Measurements from ENCODE around the gene SMURF2.

Gene SMURF2

DNA sequence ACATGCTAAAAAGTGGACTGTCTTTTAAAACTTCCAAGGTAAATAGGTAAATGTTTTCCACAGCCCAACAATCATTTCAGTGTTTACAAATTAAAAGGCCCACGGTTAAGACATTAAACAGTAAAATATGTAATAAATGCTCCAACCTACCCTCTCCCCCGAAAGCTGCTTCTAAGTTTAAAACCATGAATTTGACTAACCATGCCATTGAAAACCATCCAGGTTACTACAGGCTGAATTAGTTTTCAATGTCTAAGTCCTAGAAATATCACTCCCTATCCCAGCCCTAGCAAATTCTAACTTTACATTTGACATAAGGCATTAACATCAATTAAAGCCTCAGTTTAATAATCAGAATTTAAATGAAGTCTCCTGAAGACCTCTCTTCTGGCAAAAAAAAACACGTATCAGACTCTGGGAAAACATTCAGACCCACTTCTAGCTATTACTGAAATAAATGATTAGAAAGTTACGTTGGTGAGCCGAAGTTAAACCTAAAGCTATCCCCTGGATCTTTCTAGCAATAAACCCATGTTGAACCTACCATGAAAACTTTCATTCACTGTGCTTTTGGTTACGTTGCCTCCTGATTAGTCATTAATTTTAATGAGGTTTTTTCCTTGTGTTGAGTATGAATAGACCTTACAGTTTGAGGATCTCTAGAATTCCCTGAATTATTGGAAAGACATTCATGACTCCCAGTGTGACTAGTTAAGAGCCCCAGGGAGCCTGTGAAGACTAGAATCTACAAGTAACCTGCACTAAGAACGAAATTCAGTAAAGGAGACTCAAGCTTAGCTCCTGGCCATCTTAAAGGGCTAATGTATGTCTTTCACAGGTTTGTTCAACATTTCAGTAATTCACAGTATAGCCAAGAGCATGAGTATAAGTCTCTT lies 163.6 kb downstream of the SMURF2 start:
- Histone ChIP-seq H3K9me3 (ENCODE audit: control extremely low read depth in 1 of 5, control insufficient read depth in 4 of 5, insufficient read depth in 2 of 5, low read depth in 1 of 5, low read length in 4 of 5) (no peaks in the 10 kb centered on the region), H3K36me3 (ENCODE audit: control insufficient read depth in 4 of 4, insufficient read depth in 4 of 4, low read length in 3 of 4) (peaks cover 26 to 57% (median 47%) of the 10 kb centered on the region in 4 experiments), H3K27me3 (replicated peaks in 2 of 5; ENCODE audit: control insufficient read depth in 4 of 5, insufficient read depth in 5 of 5, low read length in 4 of 5) (no peaks in the 10 kb centered on the region), H3K4me1 (ENCODE audit: control extremely low read depth in 1 of 4, control insufficient read depth in 4 of 4, insufficient read depth in 4 of 4, low read length in 3 of 4) (peaks cover 10 to 60% (median 32%) of the 10 kb centered on the region in 4 experiments), H3K27ac (ENCODE audit: insufficient read depth in 1 of 2, low read depth in 1 of 2, low read length in 2 of 2, poor library complexity in 1 of 2, severe bottlenecking in 2 of 2) (peak overlapping the region in 1 of 2 experiments; percentile 95), H3K4me3 (ENCODE audit: control insufficient read depth in 1 of 7, extremely low read depth in 1 of 7, insufficient read depth in 4 of 7, low read depth in 2 of 7, low read length in 6 of 7) (no peak overlapping the region)
- 100% methylated on average over 3 of the region's 7 CpGs for WGBS (ENCODE audit: insufficient coverage)
- peak in 2 of 3 donors; percentile 31 to 35 for DNase-seq
- POLR2A ChIA-PET, result interaction anchor here (0.5 to 5.4 kb wide), 8 partner anchors 8 to 833 kb away, joined by 3 to 55 read pairs (median 4); partner anchors contain the start of genes CEP95, DDX5 and SMURF2
- CTCF ChIA-PET, result interaction anchor here (0.7 to 13.1 kb wide), 4 partner anchors 7 to 77 kb away, joined by 3 to 261 read pairs (median 10); partner anchors contain the start of genes CEP95 and DDX5

DNA sequence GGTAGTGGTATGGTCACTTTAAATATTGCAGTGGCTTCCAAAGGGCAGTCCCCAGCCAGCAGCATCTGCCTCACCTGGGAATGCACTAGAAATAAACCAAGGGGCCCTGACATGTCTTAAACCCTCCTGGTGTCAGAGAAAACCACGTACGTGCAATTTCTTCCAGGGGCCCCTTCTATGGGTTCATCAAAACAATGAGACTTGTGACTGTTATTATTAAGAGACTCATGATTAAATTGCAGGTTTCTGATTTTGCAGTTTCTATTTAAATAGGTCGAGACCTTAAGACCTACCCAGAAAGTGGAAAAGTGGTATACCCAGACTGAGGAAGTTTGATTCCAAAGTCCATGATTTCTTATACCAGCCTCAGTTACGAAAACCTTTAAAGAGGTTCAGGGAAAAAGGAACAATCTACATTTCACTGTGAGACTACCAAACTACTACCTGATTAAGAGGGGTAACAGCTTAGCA lies 164.5 kb downstream of the SMURF2 start:
- peaks cover 22 to 52% (median 42%) of the 10 kb centered on the region in 4 experiments for H3K36me3 ChIP-seq (ENCODE audit: control insufficient read depth in 4 of 4, insufficient read depth in 4 of 4, low read length in 3 of 4)
- no peaks in the 10 kb centered on the region for H3K27me3 ChIP-seq (replicated peaks in 2 of 5; ENCODE audit: control insufficient read depth in 4 of 5, insufficient read depth in 5 of 5, low read length in 4 of 5)
- peak overlapping the region; percentile 87 to 95 for H3K27ac ChIP-seq (ENCODE audit: insufficient read depth in 1 of 2, low read depth in 1 of 2, low read length in 2 of 2, poor library complexity in 1 of 2, severe bottlenecking in 2 of 2)
- CTCF ChIA-PET, result interaction anchor here (2.7 to 13.1 kb wide), 2 partner anchors 8 to 76 kb away, joined by 15 to 261 read pairs; partner anchors contain the start of genes CEP95 and DDX5
- H3K4me1 ChIP-seq (ENCODE audit: control extremely low read depth in 1 of 4, control insufficient read depth in 4 of 4, insufficient read depth in 4 of 4, low read length in 3 of 4), result peaks cover 10 to 57% (median 34%) of the 10 kb centered on the region in 4 experiments
- H3K9me3 ChIP-seq (ENCODE audit: control extremely low read depth in 1 of 5, control insufficient read depth in 4 of 5, insufficient read depth in 2 of 5, low read depth in 1 of 5, low read length in 4 of 5), result no peaks in the 10 kb centered on the region
- DNase-seq, result no peak
- WGBS (ENCODE audit: insufficient coverage), result 68% methylated on average over 3 of the region's 4 CpGs
- POLR2A ChIA-PET, result interaction anchor here (0.5 to 5.4 kb wide), 6 partner anchors 9 to 164 kb away, joined by 3 to 55 read pairs (median 4); partner anchors contain the start of genes CEP95, DDX5, MILR1 and SMURF2
- H3K4me3 ChIP-seq (ENCODE audit: control insufficient read depth in 1 of 7, extremely low read depth in 1 of 7, insufficient read depth in 4 of 7, low read depth in 2 of 7, low read length in 6 of 7), result peak overlapping the region in 6 of 7 experiments; percentile 52 to 95 (median 86)

- ChIA-PET POLR2A (interaction anchor here (0.5 to 5.4 kb wide), 7 partner anchors 9 to 151 kb away, joined by 3 to 55 read pairs (median 5); partner anchors contain the start of genes CEP95, DDX5 and MILR1), CTCF (interaction anchor here (1.2 to 13.1 kb wide), 3 partner anchors 9 to 75 kb away, joined by 3 to 261 read pairs (median 15); partner anchors contain the start of genes CEP95 and DDX5)
- 0% methylated on average over 42 of the region's 50 CpGs for WGBS (ENCODE audit: insufficient coverage)
- peak; percentile 96 to 98 (median 96) for DNase-seq
- H3K4me1 ChIP-seq (ENCODE audit: control extremely low read depth in 1 of 4, control insufficient read depth in 4 of 4, insufficient read depth in 4 of 4, low read length in 3 of 4), result peaks cover 10 to 57% (median 34%) of the 10 kb centered on the region in 4 experiments
- H3K9me3 ChIP-seq (ENCODE audit: control extremely low read depth in 1 of 5, control insufficient read depth in 4 of 5, insufficient read depth in 2 of 5, low read depth in 1 of 5, low read length in 4 of 5), result no peaks in the 10 kb centered on the region
- H3K36me3 ChIP-seq (ENCODE audit: control insufficient read depth in 4 of 4, insufficient read depth in 4 of 4, low read length in 3 of 4), result peaks cover 21 to 51% (median 39%) of the 10 kb centered on the region in 4 experiments
- peak within 1 kb of the TSS; percentile 87 to 95 for H3K27ac ChIP-seq (ENCODE audit: insufficient read depth in 1 of 2, low read depth in 1 of 2, low read length in 2 of 2, poor library complexity in 1 of 2, severe bottlenecking in 2 of 2)
- no peaks in the 10 kb centered on the region for H3K27me3 ChIP-seq (replicated peaks in 2 of 5; ENCODE audit: control insufficient read depth in 4 of 5, insufficient read depth in 5 of 5, low read length in 4 of 5)
- peak within 1 kb of the TSS; percentile 71 to 95 (median 88) for H3K4me3 ChIP-seq (ENCODE audit: control insufficient read depth in 1 of 7, extremely low read depth in 1 of 7, insufficient read depth in 4 of 7, low read depth in 2 of 7, low read length in 6 of 7)
Observed at GRCh38 chr17:64496786-64497564, 165.1 kb downstream of the SMURF2 start, which contains the start of gene POLG2. Gene POLG2 (minus strand): TSS chr17:64497054. CDS start chr17:64496968, 86 bp downstream.

DNA sequence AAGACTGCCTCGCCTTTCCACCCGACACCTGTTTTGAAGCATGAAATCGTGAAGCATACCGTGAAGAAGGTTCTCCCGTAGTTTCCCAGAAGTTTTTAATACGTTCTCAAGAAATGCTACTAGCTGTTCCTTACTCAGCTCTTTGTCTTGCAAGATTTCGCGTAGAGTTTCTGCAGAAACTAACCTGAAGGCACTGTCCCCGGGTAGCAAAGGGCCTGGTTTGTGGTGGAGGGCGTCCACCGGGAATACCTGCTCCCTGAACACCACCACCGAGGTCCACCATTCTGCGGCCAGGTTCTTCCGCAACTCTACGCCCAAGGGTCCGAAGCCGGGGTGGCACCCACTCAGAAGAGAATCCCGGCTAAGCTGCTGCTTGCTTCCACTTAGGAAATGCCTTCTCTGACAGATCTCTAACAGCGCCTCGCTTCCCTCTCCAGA lies 165.7 kb downstream of the SMURF2 start:
- CTCF ChIA-PET, result interaction anchor here (1.2 to 13.1 kb wide), 3 partner anchors 10 to 74 kb away, joined by 3 to 261 read pairs (median 15); partner anchors contain the start of genes CEP95 and DDX5
- no peaks in the 10 kb centered on the region for H3K9me3 ChIP-seq (ENCODE audit: control extremely low read depth in 1 of 5, control insufficient read depth in 4 of 5, insufficient read depth in 2 of 5, low read depth in 1 of 5, low read length in 4 of 5)
- under 1% methylated on average over 18 of the region's 20 CpGs for WGBS (ENCODE audit: insufficient coverage)
- H3K27ac ChIP-seq (ENCODE audit: insufficient read depth in 1 of 2, low read depth in 1 of 2, low read length in 2 of 2, poor library complexity in 1 of 2, severe bottlenecking in 2 of 2), result peak overlapping the region; percentile 87 to 95
- no peak for DNase-seq
- no peaks in the 10 kb centered on the region for H3K27me3 ChIP-seq (replicated peaks in 2 of 5; ENCODE audit: control insufficient read depth in 4 of 5, insufficient read depth in 5 of 5, low read length in 4 of 5)
- POLR2A ChIA-PET, result interaction anchor here (0.5 to 5.4 kb wide), 5 partner anchors 10 to 67 kb away, joined by 4 to 55 read pairs (median 5); partner anchors contain the start of genes CEP95, DDX5 and MILR1
- H3K4me3 ChIP-seq (ENCODE audit: control insufficient read depth in 1 of 7, extremely low read depth in 1 of 7, insufficient read depth in 4 of 7, low read depth in 2 of 7, low read length in 6 of 7), result peak overlapping the region; percentile 71 to 95 (median 88)
- H3K36me3 ChIP-seq (ENCODE audit: control insufficient read depth in 4 of 4, insufficient read depth in 4 of 4, low read length in 3 of 4), result peaks cover 20 to 48% (median 37%) of the 10 kb centered on the region in 4 experiments
- H3K4me1 ChIP-seq (ENCODE audit: control extremely low read depth in 1 of 4, control insufficient read depth in 4 of 4, insufficient read depth in 4 of 4, low read length in 3 of 4), result peaks cover 10 to 54% (median 34%) of the 10 kb centered on the region in 4 experiments
